ENCODE data around the gene DESI2. TPM values are rescaled to one million over a fixed set of nuclear protein-coding genes. Genes with fewer than 3 reads are reported as not detected.

The DESI2 gene
- total RNA-seq, 6 experiments from 2014 or later: 7.0 to 14.2 (median 9.9) TPM

GRCh38 chr1:244699741-244700140, 46.8 kb downstream of the DESI2 start:
- Histone ChIP-seq H3K9me3 (no peaks in the 10 kb centered on the region), H3K4me3 (no peak overlapping the region), H3K4me1 (no peaks in the 10 kb centered on the region), H3K36me3 (peaks cover 0 to 14% (median 1%) of the 10 kb centered on the region in 4 donors), H3K27me3 (no peaks in the 10 kb centered on the region), H3K27ac (no peak overlapping the region)
- intact Hi-C loops (cut with DNase I): no loop called here
- TF ChIP-seq POLR2A (IDR thresholded peaks at IDR 0.05) (no peak), CTCF (IDR thresholded peaks at IDR 0.05) (no peak)
- DNase-seq (no peak), ATAC-seq (no peak)
- WGBS (ENCODE audit: insufficient coverage, low coverage, low lambda C conversion rate, missing lambda C conversion rate): 98% methylated on average over 4 of the region's 4 CpGs

- Histone ChIP-seq H3K27ac (no peak overlapping the region), H3K4me3 (no peak overlapping the region), H3K27me3 (no peaks in the 10 kb centered on the region), H3K9me3 (no peaks in the 10 kb centered on the region), H3K36me3 (peaks cover 0 to 14% (median 3%) of the 10 kb centered on the region in 4 donors), H3K4me1 (no peaks in the 10 kb centered on the region)
- DNase-seq: no peak
- no peak for ATAC-seq
- 93% methylated on average over 1 of the region's 1 CpG for WGBS (ENCODE audit: insufficient coverage, low coverage, low lambda C conversion rate, missing lambda C conversion rate)
- intact Hi-C loops (cut with DNase I): no loop called here
- TF ChIP-seq POLR2A (IDR thresholded peaks at IDR 0.05) (no peak), CTCF (IDR thresholded peaks at IDR 0.05) (no peak)
Measured at GRCh38 chr1:244700808-244701207, 47.9 kb downstream of the DESI2 start.

GRCh38 chr1:244702620-244703019, 49.7 kb downstream of the DESI2 start:
- Histone ChIP-seq H3K27me3 (no peaks in the 10 kb centered on the region), H3K9me3 (no peaks in the 10 kb centered on the region), H3K4me1 (no peaks in the 10 kb centered on the region), H3K27ac (no peak overlapping the region), H3K36me3 (peaks cover 0 to 18% (median 4%) of the 10 kb centered on the region in 4 donors), H3K4me3 (no peak overlapping the region)
- WGBS (ENCODE audit: insufficient coverage, low coverage, low lambda C conversion rate, missing lambda C conversion rate): 96% methylated on average over 3 of the region's 3 CpGs
- intact Hi-C loops (cut with DNase I): no loop called here
- ATAC-seq: no peak
- no peak for TF ChIP-seq CTCF (IDR thresholded peaks at IDR 0.05)
- TF ChIP-seq POLR2A (IDR thresholded peaks at IDR 0.05): no peak
- DNase-seq: no peak

- no peak for ATAC-seq
- Histone ChIP-seq H3K27ac (no peak overlapping the region), H3K36me3 (peaks cover 0 to 18% (median 5%) of the 10 kb centered on the region in 4 donors), H3K9me3 (no peaks in the 10 kb centered on the region), H3K4me3 (no peak overlapping the region), H3K4me1 (no peaks in the 10 kb centered on the region), H3K27me3 (no peaks in the 10 kb centered on the region)
- TF ChIP-seq POLR2A (IDR thresholded peaks at IDR 0.05) (no peak), CTCF (IDR thresholded peaks at IDR 0.05) (no peak)
- WGBS (ENCODE audit: insufficient coverage, low coverage, low lambda C conversion rate, missing lambda C conversion rate): 79% methylated on average over 3 of the region's 3 CpGs
- intact Hi-C loops (cut with DNase I): no loop called here
- DNase-seq: no peak
Measured at GRCh38 chr1:244704107-244704506, 51.2 kb downstream of the DESI2 start.
